Activated naive CD8-positive, alpha-beta T cell treated with anti-CD3 and anti-CD28 coated beads for 36 hours (primary cell): ENCODE results near the gene OCIAD1. TPM values are rescaled to one million over a fixed set of nuclear protein-coding genes. Genes with fewer than 3 reads are reported as not detected.
"Not testable (repeated sequence)": the region's sequence is repeated elsewhere in the genome, so short reads cannot be mapped to it uniquely, and the experiment has no call there.

Source experiments
- DNase-seq: peaks from one replicate; pipeline ENCODE4 v3.0.0; 2021
- H3K27ac Mint-ChIP-seq: one replicate; pipeline ENCODE4 v1.8.0; 2022; ENCODE audit warnings: mild to moderate bottlenecking, moderate library complexity, mixed read lengths
- H3K27me3 Mint-ChIP-seq: one replicate; pipeline ENCODE4 v1.8.0; 2022; ENCODE audit warnings: mild to moderate bottlenecking, mixed read lengths
- H3K36me3 Mint-ChIP-seq: one replicate; pipeline ENCODE4 v1.8.0; 2021; ENCODE audit warnings: mild to moderate bottlenecking, mixed read lengths
- H3K4me1 Mint-ChIP-seq: one replicate; pipeline ENCODE4 v1.8.0; 2021; ENCODE audit warnings: mixed read lengths
- H3K4me3 Mint-ChIP-seq: one replicate; pipeline ENCODE4 v1.8.0; 2022; ENCODE audit warnings: mild to moderate bottlenecking, moderate library complexity, mixed read lengths
- H3K9me3 Mint-ChIP-seq: one replicate; pipeline ENCODE4 v1.8.0; 2022; ENCODE audit warnings: mixed read lengths
- total RNA-seq, 2 experiments: library from RNA; stranded (reverse); gene quantifications; one replicate each; pipeline ENCODE4 v1.2.3, GENCODE V29; 2021

Gene OCIAD1
- total RNA-seq, 2 experiments from 2014 or later: 116 to 122 TPM

- Mint-ChIP-seq H3K36me3 (peaks cover 44% of the 10 kb centered on the region), H3K4me3 (no peak overlapping the region), H3K27ac (no peak overlapping the region), H3K4me1 (peaks cover 13% of the 10 kb centered on the region), H3K9me3 (peaks cover 4% of the 10 kb centered on the region), H3K27me3 (no peaks in the 10 kb centered on the region)
- no peak for DNase-seq
Measured at GRCh38 chr4:48851651-48852050, 20.8 kb downstream of the OCIAD1 start.

- no peaks in the 10 kb centered on the region for H3K9me3 Mint-ChIP-seq
- no peak for DNase-seq
- peaks cover 11% of the 10 kb centered on the region for H3K4me1 Mint-ChIP-seq
- H3K36me3 Mint-ChIP-seq: peaks cover 41% of the 10 kb centered on the region
- H3K4me3 Mint-ChIP-seq: no peak overlapping the region
- H3K27me3 Mint-ChIP-seq: no peaks in the 10 kb centered on the region
- no peak overlapping the region for H3K27ac Mint-ChIP-seq
Measured at GRCh38 chr4:48853604-48854394, 22.9 kb downstream of the OCIAD1 start.

GRCh38 chr4:48854395-48854683, 23.5 kb downstream of the OCIAD1 start:
- Mint-ChIP-seq H3K4me3 (no peak overlapping the region), H3K9me3 (no peaks in the 10 kb centered on the region), H3K27me3 (no peaks in the 10 kb centered on the region), H3K27ac (peak overlapping the region; percentile 30), H3K36me3 (peaks cover 38% of the 10 kb centered on the region), H3K4me1 (peaks cover 11% of the 10 kb centered on the region)
- DNase-seq: no peak

GRCh38 chr4:48854982-48855381, 24.1 kb downstream of the OCIAD1 start:
- no peaks in the 10 kb centered on the region for H3K27me3 Mint-ChIP-seq
- no peak for DNase-seq
- H3K4me1 Mint-ChIP-seq: peaks cover 11% of the 10 kb centered on the region
- no peaks in the 10 kb centered on the region for H3K9me3 Mint-ChIP-seq
- H3K36me3 Mint-ChIP-seq: peaks cover 38% of the 10 kb centered on the region
- no peak overlapping the region for H3K27ac Mint-ChIP-seq
- H3K4me3 Mint-ChIP-seq: no peak overlapping the region

- Mint-ChIP-seq H3K4me3 (no peak overlapping the region), H3K36me3 (peaks cover 23% of the 10 kb centered on the region), H3K4me1 (peaks cover 11% of the 10 kb centered on the region), H3K27me3 (no peaks in the 10 kb centered on the region), H3K27ac (peak overlapping the region; percentile 38), H3K9me3 (no peaks in the 10 kb centered on the region)
- peak; percentile 8 for DNase-seq
Measured at GRCh38 chr4:48858130-48858529, 27.2 kb downstream of the OCIAD1 start.

GRCh38 chr4:48862038-48862437, 31.1 kb downstream of the OCIAD1 start:
- no peaks in the 10 kb centered on the region for H3K4me1 Mint-ChIP-seq
- H3K9me3 Mint-ChIP-seq: peaks cover 10% of the 10 kb centered on the region
- no peaks in the 10 kb centered on the region for H3K27me3 Mint-ChIP-seq

GRCh38 chr4:48862661-48863060, 31.8 kb downstream of the OCIAD1 start:
- DNase-seq: no peak
- Mint-ChIP-seq H3K27me3 (no peaks in the 10 kb centered on the region), H3K27ac (no peak overlapping the region), H3K9me3 (peaks cover 10% of the 10 kb centered on the region), H3K4me3 (no peak overlapping the region), H3K36me3 (peaks cover 8% of the 10 kb centered on the region), H3K4me1 (no peaks in the 10 kb centered on the region)

More at GRCh38 chr4:48862038-48862437, 31.1 kb downstream of the OCIAD1 start:
- no peak overlapping the region for H3K27ac Mint-ChIP-seq
- H3K4me3 Mint-ChIP-seq: no peak overlapping the region
- peaks cover 10% of the 10 kb centered on the region for H3K36me3 Mint-ChIP-seq
- DNase-seq: no peak

- Mint-ChIP-seq H3K9me3 (peaks cover 11% of the 10 kb centered on the region), H3K4me1 (no peaks in the 10 kb centered on the region)
- DNase-seq: no peak
Measured at GRCh38 chr4:48863728-48864127, 32.8 kb downstream of the OCIAD1 start.

GRCh38 chr4:48864696-48865095, 33.8 kb downstream of the OCIAD1 start:
- not testable (repeated sequence) for H3K4me3 Mint-ChIP-seq, H3K4me1 Mint-ChIP-seq, DNase-seq, H3K27me3 Mint-ChIP-seq, H3K27ac Mint-ChIP-seq
- Mint-ChIP-seq H3K9me3 (peaks cover 17% of the 10 kb centered on the region), H3K36me3 (peaks cover 14% of the 10 kb centered on the region)

More at GRCh38 chr4:48863728-48864127, 32.8 kb downstream of the OCIAD1 start:
- Mint-ChIP-seq H3K27ac (no peak overlapping the region), H3K36me3 (peaks cover 6% of the 10 kb centered on the region), H3K4me3 (no peak overlapping the region), H3K27me3 (no peaks in the 10 kb centered on the region)

- no peak for DNase-seq
- peaks cover 3% of the 10 kb centered on the region for H3K36me3 Mint-ChIP-seq
- H3K27me3 Mint-ChIP-seq: no peaks in the 10 kb centered on the region
- no peak overlapping the region for H3K27ac Mint-ChIP-seq
- H3K4me3 Mint-ChIP-seq: no peak overlapping the region
- H3K9me3 Mint-ChIP-seq: peaks cover 4% of the 10 kb centered on the region
- no peaks in the 10 kb centered on the region for H3K4me1 Mint-ChIP-seq
Measured at GRCh38 chr4:48877827-48878535, 47.1 kb downstream of the OCIAD1 start.

GRCh38 chr4:48879561-48880442, 48.9 kb downstream of the OCIAD1 start:
- no peak overlapping the region for H3K4me3 Mint-ChIP-seq
- DNase-seq: no peak

GRCh38 chr4:48881646-48882045, 50.8 kb downstream of the OCIAD1 start:
- DNase-seq, H3K27ac Mint-ChIP-seq, H3K27me3 Mint-ChIP-seq, H3K36me3 Mint-ChIP-seq, H3K9me3 Mint-ChIP-seq, H3K4me1 Mint-ChIP-seq, H3K4me3 Mint-ChIP-seq: not testable (repeated sequence)

More at GRCh38 chr4:48879561-48880442, 48.9 kb downstream of the OCIAD1 start:
- Mint-ChIP-seq H3K36me3 (peaks cover 4% of the 10 kb centered on the region), H3K27ac (no peak overlapping the region), H3K27me3 (no peaks in the 10 kb centered on the region), H3K4me1 (no peaks in the 10 kb centered on the region), H3K9me3 (no peaks in the 10 kb centered on the region)

GRCh38 chr4:48889750-48890149, 58.9 kb downstream of the OCIAD1 start:
- not testable (repeated sequence) for H3K4me3 Mint-ChIP-seq

GRCh38 chr4:48891028-48891619, 60.2 kb downstream of the OCIAD1 start:
- no peak overlapping the region for H3K4me3 Mint-ChIP-seq
- H3K27me3 Mint-ChIP-seq: no peaks in the 10 kb centered on the region
- H3K36me3 Mint-ChIP-seq: peaks cover 66% of the 10 kb centered on the region
- no peak for DNase-seq
- no peak overlapping the region for H3K27ac Mint-ChIP-seq
- H3K9me3 Mint-ChIP-seq: peaks cover 13% of the 10 kb centered on the region
- H3K4me1 Mint-ChIP-seq: peaks cover 4% of the 10 kb centered on the region

More at GRCh38 chr4:48889750-48890149, 58.9 kb downstream of the OCIAD1 start:
- H3K36me3 Mint-ChIP-seq: peaks cover 61% of the 10 kb centered on the region
- H3K27ac Mint-ChIP-seq, DNase-seq, H3K27me3 Mint-ChIP-seq, H3K4me1 Mint-ChIP-seq: not testable (repeated sequence)
- H3K9me3 Mint-ChIP-seq: peaks cover 13% of the 10 kb centered on the region

GRCh38 chr4:48896845-48897244, 66.0 kb downstream of the OCIAD1 start:
- peaks cover 60% of the 10 kb centered on the region for H3K36me3 Mint-ChIP-seq
- H3K9me3 Mint-ChIP-seq: no peaks in the 10 kb centered on the region
- no peak for DNase-seq
- H3K27ac Mint-ChIP-seq: no peak overlapping the region
- H3K4me1 Mint-ChIP-seq: peaks cover 29% of the 10 kb centered on the region
- H3K4me3 Mint-ChIP-seq: no peak overlapping the region
- H3K27me3 Mint-ChIP-seq: no peaks in the 10 kb centered on the region
